Keratinocyte (primary cell): ENCODE measurements around the gene NFKBIZ. TPM values are rescaled to one million over a fixed set of nuclear protein-coding genes. Genes with fewer than 3 reads are reported as not detected.

ENCODE experiments used
- DNase-seq: peaks from one replicate; pipeline ENCODE4 v3.0.0-alpha.2; 2011; ENCODE audit warnings: low read depth, missing footprints, low spot score
- FAIRE-seq: peaks from 2 replicates; lab custom pipeline; 2011; peaks lifted over from hg19 to GRCh38; lab: Jason Lieb, UNC
- H2AFZ ChIP-seq: 2 replicates; pipeline ENCODE4 v1.6.0; 2012; ENCODE audit warnings: low read length, control low read depth, inconsistent platforms; ENCODE audit not compliant: control insufficient read depth
- H3K27ac ChIP-seq: 2 replicates; pipeline ENCODE4 v1.5.1; 2011; ENCODE audit warnings: low read length; ENCODE audit not compliant: control insufficient read depth, insufficient read depth
- H3K27me3 ChIP-seq: 3 replicates; pipeline ENCODE4 v1.6.0; 2011; ENCODE audit warnings: low read length; ENCODE audit not compliant: control insufficient read depth, insufficient read depth; ENCODE audit errors: extremely low read depth
- H3K36me3 ChIP-seq, 2 experiments: 2 replicates in 1 of 2; 3 replicates in 1 of 2; pipeline ENCODE4 v1.5.1; 2011; ENCODE audit warnings: low read length in 2 of 2, mild to moderate bottlenecking in 1 of 2; ENCODE audit not compliant: control insufficient read depth in 2 of 2, insufficient read depth in 2 of 2; ENCODE audit errors: extremely low read depth in 1 of 2
- H3K4me1 ChIP-seq: 3 replicates; pipeline ENCODE4 v1.5.1; 2011; ENCODE audit warnings: low read length; ENCODE audit not compliant: control insufficient read depth, insufficient read depth; ENCODE audit errors: extremely low read depth
- H3K4me2 ChIP-seq: 3 replicates; pipeline ENCODE4 v1.6.0; 2011; ENCODE audit warnings: low read depth, low read length; ENCODE audit not compliant: control insufficient read depth, insufficient read depth; ENCODE audit errors: extremely low read depth
- H3K4me3 ChIP-seq, 3 experiments: fragments of 200-600 bp in 1 of 3; sonication (generic) in 1 of 3; 2 replicates in 2 of 3; 3 replicates in 1 of 3; pipeline ENCODE4 v1.5.1; 2011 to 2016; ENCODE audit warnings: low read length in 3 of 3, mild to moderate bottlenecking in 3 of 3, control low read depth in 2 of 3, inconsistent platforms in 1 of 3, low read depth in 1 of 3, mixed read lengths in 1 of 3, mixed run types in 1 of 3, moderate library complexity in 1 of 3; ENCODE audit not compliant: control insufficient read depth in 2 of 3, insufficient read depth in 2 of 3; ENCODE audit errors: extremely low read depth in 1 of 3
- H3K79me2 ChIP-seq: 2 replicates; pipeline ENCODE4 v1.6.0; 2012; ENCODE audit warnings: low read length; ENCODE audit not compliant: control insufficient read depth, insufficient read depth
- H3K9ac ChIP-seq: 3 replicates; pipeline ENCODE4 v1.6.0; 2011; ENCODE audit warnings: low read length; ENCODE audit not compliant: control insufficient read depth, insufficient read depth; ENCODE audit errors: extremely low read depth
- H3K9me1 ChIP-seq: 3 replicates; pipeline ENCODE4 v1.6.0; 2011; ENCODE audit warnings: low read length; ENCODE audit not compliant: control insufficient read depth, insufficient read depth; ENCODE audit errors: extremely low read depth
- H3K9me3 ChIP-seq: 2 replicates; pipeline ENCODE4 v1.5.1; 2012; ENCODE audit warnings: low read depth, low read length; ENCODE audit not compliant: control insufficient read depth
- H4K20me1 ChIP-seq: 3 replicates; pipeline ENCODE4 v1.6.0; 2011; ENCODE audit warnings: low read length; ENCODE audit not compliant: control insufficient read depth, insufficient read depth; ENCODE audit errors: extremely low read depth
- CTCF ChIP-seq, 3 experiments: IDR thresholded peaks in 1 of 3; conservative IDR thresholded peaks in 1 of 3; optimal IDR thresholded peaks in 1 of 3; 2 replicates in 2 of 3; 3 replicates in 1 of 3; pipeline versions ENCODE3 to v1.5.1; 2011; ENCODE audit warnings: low read length in 3 of 3, mild to moderate bottlenecking in 3 of 3, moderate library complexity in 2 of 3, control low read depth in 1 of 3, inconsistent platforms in 1 of 3; ENCODE audit not compliant: insufficient read depth in 2 of 3; ENCODE audit errors: extremely low read depth in 1 of 3
- EZH2 ChIP-seq: IDR thresholded peaks from one replicate; pipeline ENCODE4 v1.6.1; 2012; ENCODE audit warnings: inconsistent platforms, mild to moderate bottlenecking, low read length, moderate library complexity
- dilution Hi-C: fragments of 300-500 bp; cut with MboI; formaldehyde crosslinking; loops from one replicate; pipeline ENCODE4 v1.7.0; 2020; ENCODE audit warnings: low sequenced_read_pairs; ENCODE audit not compliant: extremely low pct_ligation_motif_present
- polyA plus RNA-seq, 5 experiments: library from polyadenylated mRNA; depleted of rRNA in 3 of 5; stranded (reverse) in 3 of 5; stranded (forward) in 1 of 5; unstranded in 1 of 5; fragments of >200 nt; gene quantifications; 1 replicate in 1 of 5; 2 replicates in 3 of 5; 3 replicates in 1 of 5; pipeline versions ENCODE4 v1.2.1 to v1.2.3, GENCODE V29; 2011 to 2012; ENCODE audit warnings: missing spikeins in 2 of 5, low read depth in 1 of 5, low replicate concordance in 1 of 5

Gene NFKBIZ
- polyA plus RNA-seq, 1 donor (not counting 4 experiments of a cell fraction or from before 2014, with no cell fraction given), result 88.9 TPM

- H3K79me2 ChIP-seq, result no peaks in the 10 kb centered on the region
- FAIRE-seq, result no peak
- H3K9me3 ChIP-seq, result no peaks in the 10 kb centered on the region
- H4K20me1 ChIP-seq, result no peaks in the 10 kb centered on the region
- dilution Hi-C loops, result no loop called here
- DNase-seq, result no peak
- H3K4me2 ChIP-seq, result no peak overlapping the region
- no peak overlapping the region for H3K9ac ChIP-seq
- H3K36me3 ChIP-seq, result no peaks in the 10 kb centered on the region
- no peak overlapping the region for H2AFZ ChIP-seq
- no peaks in the 10 kb centered on the region for H3K9me1 ChIP-seq
- TF ChIP-seq EZH2 (no peak), CTCF (optimal IDR thresholded peaks at IDR 0.05 in 1 of 3, IDR thresholded peaks at IDR 0.05 in 1 of 3, conservative IDR thresholded peaks at IDR 0.05 in 1 of 3; ENCODE audit: extremely low read depth in 1 of 3, insufficient read depth in 2 of 3, low read length in 3 of 3) (no peak)
- H3K4me1 ChIP-seq, result peaks cover 9% of the 10 kb centered on the region
- H3K27me3 ChIP-seq, result no peaks in the 10 kb centered on the region
- H3K27ac ChIP-seq, result no peak overlapping the region
- H3K4me3 ChIP-seq, result no peak overlapping the region
Measured at GRCh38 chr3:101821503-101821902, 27.8 kb upstream of the NFKBIZ start.

GRCh38 chr3:101823525-101823924, 25.8 kb upstream of the NFKBIZ start:
- H2AFZ ChIP-seq, result no peak overlapping the region
- FAIRE-seq, result no peak
- no peak overlapping the region for H3K27ac ChIP-seq
- H3K9me1 ChIP-seq, result no peaks in the 10 kb centered on the region
- H3K4me3 ChIP-seq, result no peak overlapping the region
- H3K9ac ChIP-seq, result no peak overlapping the region
- dilution Hi-C loops, result no loop called here
- H3K36me3 ChIP-seq, result no peaks in the 10 kb centered on the region
- no peaks in the 10 kb centered on the region for H3K27me3 ChIP-seq
- TF ChIP-seq CTCF (optimal IDR thresholded peaks at IDR 0.05 in 1 of 3, IDR thresholded peaks at IDR 0.05 in 1 of 3, conservative IDR thresholded peaks at IDR 0.05 in 1 of 3; ENCODE audit: extremely low read depth in 1 of 3, insufficient read depth in 2 of 3, low read length in 3 of 3) (no peak), EZH2 (no peak)
- no peaks in the 10 kb centered on the region for H3K9me3 ChIP-seq
- no peak overlapping the region for H3K4me2 ChIP-seq
- peaks cover 11% of the 10 kb centered on the region for H3K4me1 ChIP-seq
- no peak for DNase-seq
- no peaks in the 10 kb centered on the region for H4K20me1 ChIP-seq
- H3K79me2 ChIP-seq, result no peaks in the 10 kb centered on the region
